GM12878 (cell line): ENCODE measurements around the gene SSU72.

ENCODE experiments used
- CHD2 ChIP-seq: IDR thresholded peaks from 2 replicates; pipeline ENCODE4 v1.6.1; 2011; ENCODE audit warnings: low read depth, low read length, improper control_type of control experiment, borderline replicate concordance
- EZH2 ChIP-seq: IDR thresholded peaks from 2 replicates; pipeline ENCODE4 v1.6.1; 2012; ENCODE audit warnings: low read depth, mild to moderate bottlenecking, control low read depth, inconsistent platforms, low read length, borderline replicate concordance; ENCODE audit not compliant: control insufficient read depth
- GABPA ChIP-seq: IDR thresholded peaks from 2 replicates; pipeline ENCODE4 v1.6.1; 2014; ENCODE audit warnings: antibody characterized with exemption, low read depth, mild to moderate bottlenecking, inconsistent platforms
- KDM1A ChIP-seq: fragments of 200-600 bp; sonication (generic); IDR thresholded peaks from 2 replicates; pipeline ENCODE4 v1.6.1; 2016; ENCODE audit warnings: borderline replicate concordance
- MXI1 ChIP-seq: fragments of 150-350 bp; IDR thresholded peaks from 2 replicates; pipeline ENCODE4 v1.6.1; 2011; ENCODE audit warnings: low read depth, mild to moderate bottlenecking, inconsistent platforms, low read length, improper control_type of control experiment
- NBN ChIP-seq: fragments of 450-650 bp; IDR thresholded peaks from 2 replicates; pipeline ENCODE4 v1.6.1; 2016
- SP1 ChIP-seq: IDR thresholded peaks from one replicate; pipeline ENCODE4 v1.6.1; 2011; ENCODE audit warnings: low read depth, low read length
- SUZ12 ChIP-seq: fragments of 200-600 bp; sonication (generic); IDR thresholded peaks from one replicate; pipeline ENCODE4 v1.6.1; 2018; ENCODE audit warnings: antibody characterized with exemption, mild to moderate bottlenecking; ENCODE audit not compliant: unreplicated experiment
- TAF1 ChIP-seq: IDR thresholded peaks from 2 replicates; pipeline ENCODE4 v1.6.1; 2011; ENCODE audit warnings: mild to moderate bottlenecking, low read depth, low read length, borderline replicate concordance
- YY1 ChIP-seq: IDR thresholded peaks from 2 replicates; pipeline ENCODE4 v1.6.1; 2011; ENCODE audit warnings: low read depth, mild to moderate bottlenecking, low read length
- TF ChIP-seq, protein P1 (sequence below): IDR thresholded peaks from 2 replicates; pipeline ENCODE4 v1.6.1; 2011; ENCODE audit warnings: low read depth, mild to moderate bottlenecking, low read length, moderate library complexity, borderline replicate concordance; ENCODE audit errors: extremely low read depth
- TF ChIP-seq, protein P2 (sequence below): fragments of 450-650 bp; IDR thresholded peaks from 2 replicates; pipeline ENCODE4 v1.6.1; 2017; ENCODE audit warnings: mild to moderate bottlenecking, moderate library complexity
- TF ChIP-seq, protein P3 (sequence below): fragments of 450-650 bp; IDR thresholded peaks from 2 replicates; pipeline ENCODE4 v1.6.1; 2017; ENCODE audit warnings: mild to moderate bottlenecking, low read depth, inconsistent platforms; ENCODE audit not compliant: poor library complexity, severe bottlenecking
- TF ChIP-seq, protein P4 (sequence below), 3 experiments: IDR thresholded peaks in 2 of 3; conservative IDR thresholded peaks in 1 of 3; 2 replicates each; pipeline ENCODE4 v1.5.1; 2011; ENCODE audit warnings: low read depth in 3 of 3, low read length in 3 of 3, mild to moderate bottlenecking in 3 of 3, control low read depth in 2 of 3, moderate library complexity in 2 of 3, inconsistent platforms in 1 of 3, mixed read lengths in 1 of 3; ENCODE audit not compliant: control insufficient read depth in 2 of 3, insufficient read depth in 1 of 3; ENCODE audit errors: extremely low read depth in 1 of 3

DNA sequence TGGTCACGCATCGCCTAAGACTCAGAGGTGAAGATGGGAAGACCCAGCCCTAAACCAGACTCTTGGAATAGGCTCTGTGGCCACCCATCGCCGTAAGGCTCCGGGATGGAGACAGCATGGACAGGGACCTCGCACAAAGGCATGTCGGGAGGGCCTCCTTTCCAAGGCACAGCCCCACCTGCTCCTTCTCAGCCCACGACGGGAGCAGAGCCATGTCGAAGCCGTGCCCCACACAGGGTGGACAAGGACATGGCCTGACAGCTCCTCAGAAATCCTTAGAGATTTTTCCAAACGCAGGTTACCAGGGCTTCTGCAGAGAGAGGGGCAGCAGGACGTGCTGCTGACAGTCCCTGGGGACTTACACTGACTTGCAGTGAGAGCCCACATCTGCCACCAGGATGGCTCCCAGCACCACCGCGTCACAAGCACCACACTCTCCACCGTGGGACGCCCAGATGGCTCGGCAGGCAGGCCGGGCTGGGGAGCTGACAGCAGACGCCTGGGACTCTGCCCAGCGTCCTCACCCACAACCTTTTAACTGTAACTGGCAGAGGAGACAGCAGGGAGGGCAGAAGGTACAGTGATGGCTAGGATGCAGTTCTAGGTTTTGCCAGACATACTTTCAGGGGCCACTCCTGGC lies 12.0 kb downstream of the SSU72 start:
- TF ChIP-seq GABPA (no peak), EZH2 (no peak), CHD2 (no peak), KDM1A (no peak), NBN (no peak), YY1 (no peak), SUZ12 (no peak), MXI1 (no peak), TAF1 (no peak), SP1 (no peak)
- TF ChIP-seq, protein P1, sequence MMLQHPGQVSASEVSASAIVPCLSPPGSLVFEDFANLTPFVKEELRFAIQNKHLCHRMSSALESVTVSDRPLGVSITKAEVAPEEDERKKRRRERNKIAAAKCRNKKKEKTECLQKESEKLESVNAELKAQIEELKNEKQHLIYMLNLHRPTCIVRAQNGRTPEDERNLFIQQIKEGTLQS, result no peak
- TF ChIP-seq, protein P2, sequence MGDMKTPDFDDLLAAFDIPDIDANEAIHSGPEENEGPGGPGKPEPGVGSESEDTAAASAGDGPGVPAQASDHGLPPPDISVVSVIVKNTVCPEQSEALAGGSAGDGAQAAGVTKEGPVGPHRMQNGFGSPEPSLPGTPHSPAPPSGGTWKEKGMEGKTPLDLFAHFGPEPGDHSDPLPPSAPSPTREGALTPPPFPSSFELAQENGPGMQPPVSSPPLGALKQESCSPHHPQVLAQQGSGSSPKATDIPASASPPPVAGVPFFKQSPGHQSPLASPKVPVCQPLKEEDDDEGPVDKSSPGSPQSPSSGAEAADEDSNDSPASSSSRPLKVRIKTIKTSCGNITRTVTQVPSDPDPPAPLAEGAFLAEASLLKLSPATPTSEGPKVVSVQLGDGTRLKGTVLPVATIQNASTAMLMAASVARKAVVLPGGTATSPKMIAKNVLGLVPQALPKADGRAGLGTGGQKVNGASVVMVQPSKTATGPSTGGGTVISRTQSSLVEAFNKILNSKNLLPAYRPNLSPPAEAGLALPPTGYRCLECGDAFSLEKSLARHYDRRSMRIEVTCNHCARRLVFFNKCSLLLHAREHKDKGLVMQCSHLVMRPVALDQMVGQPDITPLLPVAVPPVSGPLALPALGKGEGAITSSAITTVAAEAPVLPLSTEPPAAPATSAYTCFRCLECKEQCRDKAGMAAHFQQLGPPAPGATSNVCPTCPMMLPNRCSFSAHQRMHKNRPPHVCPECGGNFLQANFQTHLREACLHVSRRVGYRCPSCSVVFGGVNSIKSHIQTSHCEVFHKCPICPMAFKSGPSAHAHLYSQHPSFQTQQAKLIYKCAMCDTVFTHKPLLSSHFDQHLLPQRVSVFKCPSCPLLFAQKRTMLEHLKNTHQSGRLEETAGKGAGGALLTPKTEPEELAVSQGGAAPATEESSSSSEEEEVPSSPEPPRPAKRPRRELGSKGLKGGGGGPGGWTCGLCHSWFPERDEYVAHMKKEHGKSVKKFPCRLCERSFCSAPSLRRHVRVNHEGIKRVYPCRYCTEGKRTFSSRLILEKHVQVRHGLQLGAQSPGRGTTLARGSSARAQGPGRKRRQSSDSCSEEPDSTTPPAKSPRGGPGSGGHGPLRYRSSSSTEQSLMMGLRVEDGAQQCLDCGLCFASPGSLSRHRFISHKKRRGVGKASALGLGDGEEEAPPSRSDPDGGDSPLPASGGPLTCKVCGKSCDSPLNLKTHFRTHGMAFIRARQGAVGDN, result no peak
- TF ChIP-seq, protein P3, sequence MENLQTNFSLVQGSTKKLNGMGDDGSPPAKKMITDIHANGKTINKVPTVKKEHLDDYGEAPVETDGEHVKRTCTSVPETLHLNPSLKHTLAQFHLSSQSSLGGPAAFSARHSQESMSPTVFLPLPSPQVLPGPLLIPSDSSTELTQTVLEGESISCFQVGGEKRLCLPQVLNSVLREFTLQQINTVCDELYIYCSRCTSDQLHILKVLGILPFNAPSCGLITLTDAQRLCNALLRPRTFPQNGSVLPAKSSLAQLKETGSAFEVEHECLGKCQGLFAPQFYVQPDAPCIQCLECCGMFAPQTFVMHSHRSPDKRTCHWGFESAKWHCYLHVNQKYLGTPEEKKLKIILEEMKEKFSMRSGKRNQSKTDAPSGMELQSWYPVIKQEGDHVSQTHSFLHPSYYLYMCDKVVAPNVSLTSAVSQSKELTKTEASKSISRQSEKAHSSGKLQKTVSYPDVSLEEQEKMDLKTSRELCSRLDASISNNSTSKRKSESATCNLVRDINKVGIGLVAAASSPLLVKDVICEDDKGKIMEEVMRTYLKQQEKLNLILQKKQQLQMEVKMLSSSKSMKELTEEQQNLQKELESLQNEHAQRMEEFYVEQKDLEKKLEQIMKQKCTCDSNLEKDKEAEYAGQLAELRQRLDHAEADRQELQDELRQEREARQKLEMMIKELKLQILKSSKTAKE, result no peak
- TF ChIP-seq, protein P4, sequence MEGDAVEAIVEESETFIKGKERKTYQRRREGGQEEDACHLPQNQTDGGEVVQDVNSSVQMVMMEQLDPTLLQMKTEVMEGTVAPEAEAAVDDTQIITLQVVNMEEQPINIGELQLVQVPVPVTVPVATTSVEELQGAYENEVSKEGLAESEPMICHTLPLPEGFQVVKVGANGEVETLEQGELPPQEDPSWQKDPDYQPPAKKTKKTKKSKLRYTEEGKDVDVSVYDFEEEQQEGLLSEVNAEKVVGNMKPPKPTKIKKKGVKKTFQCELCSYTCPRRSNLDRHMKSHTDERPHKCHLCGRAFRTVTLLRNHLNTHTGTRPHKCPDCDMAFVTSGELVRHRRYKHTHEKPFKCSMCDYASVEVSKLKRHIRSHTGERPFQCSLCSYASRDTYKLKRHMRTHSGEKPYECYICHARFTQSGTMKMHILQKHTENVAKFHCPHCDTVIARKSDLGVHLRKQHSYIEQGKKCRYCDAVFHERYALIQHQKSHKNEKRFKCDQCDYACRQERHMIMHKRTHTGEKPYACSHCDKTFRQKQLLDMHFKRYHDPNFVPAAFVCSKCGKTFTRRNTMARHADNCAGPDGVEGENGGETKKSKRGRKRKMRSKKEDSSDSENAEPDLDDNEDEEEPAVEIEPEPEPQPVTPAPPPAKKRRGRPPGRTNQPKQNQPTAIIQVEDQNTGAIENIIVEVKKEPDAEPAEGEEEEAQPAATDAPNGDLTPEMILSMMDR (IDR thresholded peaks at IDR 0.05 in 2 of 3, conservative IDR thresholded peaks at IDR 0.05 in 1 of 3; ENCODE audit: control insufficient read depth in 2 of 3, extremely low read depth in 1 of 3, insufficient read depth in 1 of 3, low read depth in 3 of 3, low read length in 3 of 3), result no peak
